ENCODE data around the gene C10orf143. TPM values are rescaled to one million over a fixed set of nuclear protein-coding genes. Genes with fewer than 3 reads are reported as not detected.

Gene C10orf143
- total and polyA plus RNA-seq, 2 of the 8 experiments (the other 6 are each of a cell fraction or from before 2014, with no cell fraction given) = 1.6 to 2.0 TPM

DNA sequence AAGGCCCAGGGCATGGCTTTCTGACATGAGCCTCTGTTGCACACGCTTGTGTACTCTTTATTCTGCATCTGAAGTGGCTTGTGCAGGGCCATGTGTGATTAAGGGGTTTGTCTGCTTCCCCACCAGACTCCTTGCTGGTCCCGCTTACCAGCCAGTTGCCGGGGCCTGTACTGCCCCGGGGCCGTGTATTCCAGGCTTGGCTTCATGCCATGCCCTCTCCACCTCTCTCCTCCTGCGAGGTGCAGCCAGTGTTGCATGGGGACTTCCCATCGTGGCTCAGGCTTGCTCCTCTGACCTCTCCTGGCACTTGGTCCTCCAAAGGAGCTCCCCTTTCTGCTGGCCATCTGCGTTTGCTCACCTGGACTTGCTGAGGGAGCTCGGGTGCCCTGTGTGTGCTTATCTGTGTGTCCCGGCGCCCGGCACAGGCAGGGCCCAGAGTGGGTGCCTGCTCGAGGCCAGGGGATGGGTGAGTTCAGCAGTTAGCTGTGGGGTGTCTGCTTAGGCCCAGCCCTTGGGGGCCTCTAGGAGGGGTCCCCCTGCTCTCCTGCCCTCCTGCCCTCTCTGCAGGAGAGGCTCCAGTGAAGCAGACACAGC is 11.0 kb upstream of the C10orf143 start:
- Histone ChIP-seq H2BK120ac (replicated peaks; ENCODE audit: low read depth, low read length) (no peak overlapping the region), H3K23me2 (ENCODE audit: low read depth, low read length) (no peaks in the 10 kb centered on the region), H4K20me1 (replicated peaks in 1 of 2; ENCODE audit: control insufficient read depth in 1 of 2, insufficient read depth in 2 of 2, low read length in 2 of 2) (peaks cover 0 to 1% of the 10 kb centered on the region in 2 experiments), H2BK15ac (ENCODE audit: low read length) (no peak overlapping the region), H4K5ac (ENCODE audit: insufficient read length, low read depth, low read length) (no peak overlapping the region), H3K27me3 (replicated peaks in 1 of 4; ENCODE audit: control insufficient read depth in 3 of 4, extremely low read depth in 1 of 4, insufficient read depth in 3 of 4, low read length in 3 of 4) (no peaks in the 10 kb centered on the region), H3K4ac (replicated peaks; ENCODE audit: insufficient read length, low read depth, low read length) (no peak overlapping the region), H2BK12ac (ENCODE audit: low read depth, low read length) (no peak overlapping the region), H3K9me3 (ENCODE audit: insufficient read depth in 2 of 2, low read depth in 1 of 2, low read length in 1 of 2) (peaks cover 0 to 7% of the 10 kb centered on the region in 2 experiments; a peak in 2 of 4 replicates), H2AK5ac (ENCODE audit: low read depth, low read length) (no peak overlapping the region), H3K36me3 (ENCODE audit: control insufficient read depth in 2 of 4, insufficient read depth in 4 of 4, low read length in 3 of 4) (no peaks in the 10 kb centered on the region), H4K8ac (ENCODE audit: extremely low read depth, insufficient read depth, low read length) (no peak overlapping the region; the same call in 1 of the 2 replicates), H3K4me3 (ENCODE audit: extremely low read depth in 1 of 4, insufficient read depth in 2 of 4, low read depth in 3 of 4, low read length in 4 of 4) (no peak overlapping the region), H3K23ac (ENCODE audit: insufficient read length) (no peak overlapping the region), H3K18ac (ENCODE audit: extremely low read depth, low read length) (no peak overlapping the region), H3K4me2 (ENCODE audit: insufficient read depth in 1 of 2, low read depth in 2 of 2, low read length in 2 of 2) (no peak overlapping the region), H3K27ac (ENCODE audit: low read depth, low read length) (no peak overlapping the region), H3K14ac (ENCODE audit: insufficient read length) (no peak overlapping the region), H4K91ac (replicated peaks; ENCODE audit: insufficient read length, low read length) (no peak overlapping the region), H3K56ac (replicated peaks; ENCODE audit: insufficient read length, low read depth, low read length) (no peak overlapping the region), H2BK5ac (ENCODE audit: low read depth, low read length) (no peak overlapping the region), H3K4me1 (replicated peaks in 1 of 4; ENCODE audit: control insufficient read depth in 3 of 4, insufficient read depth in 4 of 4, low read length in 3 of 4) (no peaks in the 10 kb centered on the region), H2AFZ (ENCODE audit: low read length) (no peak overlapping the region), H3K79me2 (ENCODE audit: control insufficient read depth in 1 of 2, insufficient read depth in 2 of 2, low read length in 2 of 2) (no peaks in the 10 kb centered on the region), H3K79me1 (ENCODE audit: low read depth, low read length) (no peaks in the 10 kb centered on the region), H3K9ac (replicated peaks in 1 of 4; ENCODE audit: extremely low read depth in 1 of 4, low read depth in 3 of 4, low read length in 3 of 4) (no peak overlapping the region), H2BK20ac (ENCODE audit: low read length) (no peak overlapping the region)
- POLR2A ChIA-PET (ENCODE audit: partially characterized antibody) = interaction anchor here (1.0 to 1.9 kb wide), 2 partner anchors 10 to 11 kb away, joined by 4 to 5 read pairs; partner anchors contain the start of gene C10orf143
- TF ChIP-seq CREB1 (IDR thresholded peaks at IDR 0.05) (no peak), TAF1 (IDR thresholded peaks at IDR 0.05; ENCODE audit: low read depth, low read length) (no peak), YY1 (IDR thresholded peaks at IDR 0.05; ENCODE audit: low read depth, low read length) (no peak), ZNF274 (IDR thresholded peaks at IDR 0.05; ENCODE audit: borderline replicate concordance, extremely low read depth, low read length) (no peak)
- TF ChIP-seq, protein P1, sequence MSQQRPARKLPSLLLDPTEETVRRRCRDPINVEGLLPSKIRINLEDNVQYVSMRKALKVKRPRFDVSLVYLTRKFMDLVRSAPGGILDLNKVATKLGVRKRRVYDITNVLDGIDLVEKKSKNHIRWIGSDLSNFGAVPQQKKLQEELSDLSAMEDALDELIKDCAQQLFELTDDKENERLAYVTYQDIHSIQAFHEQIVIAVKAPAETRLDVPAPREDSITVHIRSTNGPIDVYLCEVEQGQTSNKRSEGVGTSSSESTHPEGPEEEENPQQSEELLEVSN (IDR thresholded peaks at IDR 0.05) = no peak
- 82% methylated on average over 13 of the region's 13 CpGs; no CpG with 5 or more reads in 1 of the 2 experiments for WGBS, 2 experiments (ENCODE audit: extremely low coverage in 1 of 2, insufficient coverage in 1 of 2, insufficient read length in 1 of 2, insufficient replicate concordance in 2 of 2, low coverage in 1 of 2, low lambda C conversion rate in 2 of 2, missing lambda C conversion rate in 1 of 2)
- no peak for FAIRE-seq
- no peak for DNase-seq (ENCODE audit: low read depth in 1 of 2, low spot score in 2 of 2)
- CTCF ChIA-PET (ENCODE audit: partially characterized antibody) = interaction anchor here (0.7 to 1.4 kb wide), 6 partner anchors 12 to 1437 kb away, joined by 3 to 14 read pairs (median 3); partner anchors contain the start of gene C10orf143

Data from H1 (cell line).